Coronary artery (tissue), 2 donors: Measurements from ENCODE around the gene RFT1.

Experiments
- DNase-seq: peaks from one replicate; pipeline ENCODE4 v3.0.0-alpha.2; 2017; ENCODE audit warnings: low spot score
- H3K27ac ChIP-seq, 2 donors: fragments of 200-600 bp; sonication (generic); one replicate each; pipeline ENCODE4 v1.5.1; 2016 to 2019
- H3K4me3 ChIP-seq: fragments of 200-600 bp; sonication (generic); 2 replicates; pipeline ENCODE4 v1.5.1; 2016; ENCODE audit warnings: mild to moderate bottlenecking, moderate library complexity
- TF ChIP-seq, protein P1 (sequence below): fragments of 200-600 bp; sonication (generic); IDR thresholded peaks from one replicate; pipeline ENCODE4 v1.5.1; 2019; ENCODE audit warnings: antibody characterized with exemption

The RFT1 gene

DNA sequence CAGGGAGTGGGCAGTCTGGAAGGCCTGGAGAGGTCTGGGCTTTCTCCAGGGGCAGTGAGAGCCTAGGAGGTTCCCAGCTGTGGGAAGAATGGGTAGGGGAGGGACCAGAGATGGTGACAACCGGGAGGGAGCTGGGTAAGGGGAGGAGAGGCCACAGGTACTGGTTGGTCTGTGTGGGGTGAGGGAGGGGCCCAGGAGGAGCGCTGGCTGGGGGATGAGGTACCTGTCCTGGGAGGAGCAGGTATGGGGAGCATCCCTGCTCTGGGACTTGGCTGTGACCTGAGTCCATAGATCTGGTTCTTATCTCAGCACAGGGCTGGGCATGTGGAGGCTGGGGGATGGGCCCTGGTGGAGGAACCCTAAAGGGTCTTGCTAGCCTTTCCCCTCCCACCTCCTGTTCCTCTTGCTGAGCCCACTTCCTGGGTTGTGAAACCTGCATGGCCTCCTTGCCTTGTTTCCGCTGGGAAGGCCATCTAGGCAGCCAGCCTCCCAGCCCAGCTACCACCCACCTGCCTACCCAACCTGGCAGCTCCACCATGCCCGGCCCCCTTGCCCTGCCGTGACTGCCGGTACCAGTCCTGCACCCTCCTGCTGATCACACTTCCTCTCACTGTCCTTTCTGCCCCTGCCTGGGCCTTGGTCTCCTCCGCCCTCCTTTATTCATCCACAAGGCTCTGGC, 41.7 kb upstream of the RFT1 start:
- DNase-seq: no peak
- TF ChIP-seq, protein P1, sequence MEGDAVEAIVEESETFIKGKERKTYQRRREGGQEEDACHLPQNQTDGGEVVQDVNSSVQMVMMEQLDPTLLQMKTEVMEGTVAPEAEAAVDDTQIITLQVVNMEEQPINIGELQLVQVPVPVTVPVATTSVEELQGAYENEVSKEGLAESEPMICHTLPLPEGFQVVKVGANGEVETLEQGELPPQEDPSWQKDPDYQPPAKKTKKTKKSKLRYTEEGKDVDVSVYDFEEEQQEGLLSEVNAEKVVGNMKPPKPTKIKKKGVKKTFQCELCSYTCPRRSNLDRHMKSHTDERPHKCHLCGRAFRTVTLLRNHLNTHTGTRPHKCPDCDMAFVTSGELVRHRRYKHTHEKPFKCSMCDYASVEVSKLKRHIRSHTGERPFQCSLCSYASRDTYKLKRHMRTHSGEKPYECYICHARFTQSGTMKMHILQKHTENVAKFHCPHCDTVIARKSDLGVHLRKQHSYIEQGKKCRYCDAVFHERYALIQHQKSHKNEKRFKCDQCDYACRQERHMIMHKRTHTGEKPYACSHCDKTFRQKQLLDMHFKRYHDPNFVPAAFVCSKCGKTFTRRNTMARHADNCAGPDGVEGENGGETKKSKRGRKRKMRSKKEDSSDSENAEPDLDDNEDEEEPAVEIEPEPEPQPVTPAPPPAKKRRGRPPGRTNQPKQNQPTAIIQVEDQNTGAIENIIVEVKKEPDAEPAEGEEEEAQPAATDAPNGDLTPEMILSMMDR: no peak
- no peak overlapping the region for H3K4me3 ChIP-seq
- H3K27ac ChIP-seq: no peak overlapping the region

DNA sequence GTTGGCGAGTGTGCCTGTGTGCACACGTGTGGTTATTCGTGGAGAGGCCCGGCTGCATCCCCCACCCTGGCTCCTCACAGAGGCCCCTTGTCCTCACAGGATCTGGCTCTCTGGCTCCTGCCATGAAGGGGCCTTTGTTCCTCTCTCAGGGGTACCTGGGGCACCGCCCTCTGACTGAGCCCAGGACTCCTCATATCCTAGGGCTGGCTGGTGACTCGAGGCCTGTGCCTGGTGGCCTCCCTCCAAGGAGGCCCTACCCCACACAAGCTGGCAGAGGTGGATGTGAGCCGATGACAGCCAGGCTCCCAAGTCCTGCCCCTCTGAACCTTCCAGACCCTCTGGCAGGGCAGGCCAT, 40.8 kb upstream of the RFT1 start:
- Histone ChIP-seq H3K4me3 (peak overlapping the region; percentile 39), H3K27ac (no peak overlapping the region)
- TF ChIP-seq, protein P1: no peak
- DNase-seq: no peak

DNA sequence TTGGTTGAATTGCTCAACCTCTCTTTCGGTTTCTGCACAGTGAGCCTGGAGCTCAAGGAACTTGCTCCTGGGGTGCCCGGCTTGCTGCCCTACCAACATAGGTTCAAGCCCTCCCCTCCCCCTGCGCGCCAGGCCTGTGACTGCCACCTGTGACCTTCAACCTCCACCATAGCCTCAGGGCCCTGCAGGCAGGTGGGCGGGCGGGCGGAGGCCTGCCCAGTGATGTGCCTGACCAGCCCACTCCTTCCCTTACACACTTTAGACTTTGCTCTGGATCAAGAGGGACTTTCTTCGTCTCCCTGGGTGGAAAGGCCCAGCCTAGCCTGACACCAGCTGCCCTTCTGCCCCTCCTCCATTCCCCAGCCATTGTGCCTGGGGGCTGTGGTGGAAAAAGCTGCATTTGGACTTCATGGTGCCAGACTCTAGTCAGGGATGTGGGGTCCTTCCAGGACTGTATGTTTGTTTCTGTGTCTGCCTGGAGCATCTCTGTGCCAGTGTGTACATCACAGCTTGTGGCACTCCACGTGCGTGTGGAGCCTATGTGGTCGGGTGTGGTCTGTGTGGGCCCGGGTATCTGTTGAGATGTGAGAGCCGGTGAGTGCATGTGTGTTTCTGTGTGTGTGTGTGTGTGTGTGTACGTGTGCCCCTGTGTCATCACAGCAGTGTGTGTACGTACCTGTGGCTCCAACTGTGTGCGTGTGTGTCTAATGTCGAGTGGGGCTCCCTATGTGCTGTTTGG, 40.3 kb upstream of the RFT1 start:
- DNase-seq: no peak
- Histone ChIP-seq H3K27ac (peak overlapping the region in 1 of 2 donors; percentile 47), H3K4me3 (peak overlapping the region; percentile 39)
- TF ChIP-seq, protein P1: no peak

DNA sequence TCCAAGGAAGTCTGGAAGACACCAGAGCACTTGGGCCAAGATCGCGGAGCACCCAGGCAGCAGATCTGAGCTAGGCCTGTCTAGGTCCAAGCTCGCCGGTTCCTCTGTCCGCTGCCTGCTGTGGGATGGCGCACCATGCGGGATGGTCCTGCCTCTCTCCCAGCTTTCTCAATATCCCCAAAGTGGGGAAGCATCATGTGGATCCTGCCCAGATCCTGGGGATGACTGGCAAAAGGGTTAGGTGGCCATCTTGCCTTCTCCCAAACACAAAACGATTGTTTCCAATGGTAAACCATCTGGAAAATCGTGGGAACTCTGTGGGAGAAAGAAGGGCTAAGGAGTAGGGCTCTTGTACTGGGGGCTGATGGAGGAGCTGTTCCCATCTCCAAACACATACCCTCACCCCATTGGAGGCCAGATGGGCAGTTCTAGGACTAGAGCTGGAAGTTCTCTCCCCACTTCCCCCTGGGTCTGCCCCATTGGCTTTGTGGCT, 39.6 kb upstream of the RFT1 start:
- TF ChIP-seq, protein P1: no peak
- peak overlapping the region in 1 of 2 donors; percentile 78 for H3K27ac ChIP-seq
- H3K4me3 ChIP-seq: no peak overlapping the region
- DNase-seq: no peak

DNA sequence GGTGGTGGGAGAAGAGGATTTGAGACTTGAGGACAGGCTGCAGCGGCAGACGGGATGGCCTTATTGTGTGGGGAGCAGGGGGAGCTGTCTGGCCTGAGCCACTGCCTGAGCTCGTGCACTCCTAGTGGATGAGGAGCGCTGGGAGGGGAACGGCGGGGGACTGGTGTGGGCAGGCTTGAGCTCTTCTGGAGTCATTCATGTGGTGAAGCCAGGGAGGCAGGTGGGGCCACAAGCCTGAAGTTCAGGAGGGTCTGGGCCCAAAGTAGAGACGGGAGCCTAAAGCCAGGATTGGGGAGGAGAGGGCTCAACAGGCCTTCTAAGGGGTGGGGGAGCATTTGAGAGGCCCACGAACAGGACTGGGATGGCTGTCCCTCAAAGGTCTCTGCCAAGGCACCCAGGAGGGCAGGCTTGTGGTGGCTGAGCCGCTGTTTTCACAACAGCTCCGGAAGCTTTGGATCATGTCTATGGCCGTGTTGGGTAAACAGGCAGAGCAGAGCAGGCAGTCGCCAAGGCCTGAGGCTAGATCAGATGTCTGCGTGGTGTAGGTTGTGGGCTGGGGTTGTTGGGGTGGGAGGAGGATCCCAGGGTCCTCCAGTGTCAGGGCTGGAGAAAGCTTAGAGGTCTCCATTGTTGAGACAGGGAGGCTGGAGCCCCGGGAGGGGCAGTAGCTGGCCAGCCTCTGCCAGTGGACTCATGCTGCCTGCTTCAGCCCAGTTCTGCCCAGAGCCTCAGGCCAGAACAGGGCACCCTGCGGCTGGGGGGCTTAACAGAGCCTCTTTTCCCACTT, 39.0 kb upstream of the RFT1 start:
- no peak for DNase-seq
- Histone ChIP-seq H3K4me3 (peak overlapping the region; percentile 41), H3K27ac (peak overlapping the region in 1 of 2 donors; percentile 78)
- TF ChIP-seq, protein P1: no peak

DNA sequence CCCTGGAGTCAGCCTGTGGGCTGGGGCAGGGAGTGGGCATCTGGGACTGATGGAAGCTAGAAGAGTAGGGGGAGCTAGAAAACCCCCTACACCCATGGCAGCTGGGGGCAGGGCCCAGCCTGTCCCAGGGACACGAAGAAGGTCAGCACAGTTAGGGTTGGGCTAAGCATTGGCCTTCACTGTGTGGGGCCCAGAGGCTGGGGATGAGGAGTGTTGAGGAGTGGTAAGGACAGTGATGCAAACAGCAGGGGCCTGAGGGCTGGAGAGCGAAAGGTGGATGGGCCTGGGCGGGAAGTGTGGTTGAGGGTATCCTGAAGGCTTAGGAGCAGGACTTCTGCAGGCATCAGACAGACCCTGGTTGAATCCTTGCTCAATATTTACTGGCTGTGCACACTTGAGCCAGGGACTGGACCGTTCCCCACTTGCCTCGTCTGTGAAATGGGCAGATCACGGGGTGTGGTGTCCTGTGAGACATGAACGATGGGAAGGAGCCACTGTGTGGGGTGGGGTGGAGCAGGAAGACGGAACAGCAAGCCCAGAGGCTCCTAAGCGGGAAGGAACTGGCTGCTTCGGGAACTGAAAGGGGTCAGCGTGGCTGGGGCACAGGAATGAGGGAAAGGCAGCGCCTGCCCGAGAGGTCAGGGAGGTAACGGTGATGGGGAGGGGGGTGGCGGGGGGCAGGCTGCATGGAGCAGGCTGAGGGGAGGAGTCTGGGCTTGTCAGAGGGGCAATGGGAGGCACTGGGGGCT, 38.1 kb upstream of the RFT1 start:
- peak overlapping the region in 1 of 2 donors; percentile 78 for H3K27ac ChIP-seq

More for the DNA sequence above, 38.1 kb upstream of the RFT1 start:
- TF ChIP-seq, protein P1: no peak
- peak overlapping the region; percentile 41 for H3K4me3 ChIP-seq
- no peak for DNase-seq
